OCI-LY3 (cell line): ENCODE results near the gene ZNF319.

Experiments
- CTCF ChIP-seq: fragments of 200-600, 300-600 bp; sonication (generic); IDR thresholded peaks from 2 replicates; pipeline ENCODE4 v1.5.1; 2014; ENCODE audit warnings: antibody characterized with exemption, low read length, low read depth
- EZH2phosphoT487 ChIP-seq: fragments of 200-600 bp; shearing (Covaris generic); IDR thresholded peaks from 2 replicates; pipeline ENCODE4 v1.6.1; 2018; ENCODE audit warnings: antibody characterized with exemption, mixed run types, low read depth

- no peak for TF ChIP-seq EZH2phosphoT487
- TF ChIP-seq CTCF = no peak
Observed at GRCh38 chr16:58042001-58042885, 41.8 kb upstream of the ZNF319 start.
